ENCODE results near the gene CATSPER3. TPM values are rescaled to one million over a fixed set of nuclear protein-coding genes. Genes with fewer than 3 reads are reported as not detected.

The CATSPER3 gene
- total RNA-seq, 1 experiment from 2014 or later = 0.90 TPM

DNA sequence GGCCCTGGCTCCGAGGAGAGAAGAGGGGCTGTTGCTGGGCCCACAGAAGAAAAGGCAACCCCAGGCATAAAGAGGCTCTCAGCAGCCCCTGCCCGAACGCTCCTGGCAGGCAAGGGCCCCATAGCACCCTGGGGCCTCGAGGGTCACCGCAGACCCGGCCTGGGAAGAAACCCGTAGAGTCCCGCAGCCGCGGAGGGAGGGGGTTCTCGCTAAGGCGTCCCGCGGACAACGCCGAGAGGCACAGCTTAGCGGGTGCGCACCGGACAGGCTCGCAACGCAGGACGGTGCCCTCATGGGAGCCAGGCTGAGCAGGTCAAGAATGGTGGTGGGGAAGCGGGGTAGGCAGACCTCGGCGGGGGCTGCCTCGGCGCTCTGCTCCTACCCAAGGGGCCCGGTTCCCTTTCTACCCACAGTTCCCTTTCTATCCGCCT is 59.6 kb downstream of the CATSPER3 start:
- Histone ChIP-seq H3K9me3 (ENCODE audit: low read depth, low read length, poor library complexity, severe bottlenecking) (no peaks in the 10 kb centered on the region), H3K27ac (ENCODE audit: low read depth, low read length, poor library complexity, severe bottlenecking) (no peak overlapping the region), H3K4me1 (ENCODE audit: insufficient read depth, low read length, poor library complexity, severe bottlenecking) (no peaks in the 10 kb centered on the region), H3K27me3 (replicated peaks; ENCODE audit: insufficient read depth, low read depth, low read length, poor library complexity) (peaks cover 36% of the 10 kb centered on the region), H3K36me3 (ENCODE audit: insufficient read depth, low read length, poor library complexity, severe bottlenecking) (no peaks in the 10 kb centered on the region), H3K4me3 (ENCODE audit: low read depth, low read length, poor library complexity, severe bottlenecking) (no peak overlapping the region)
- ChIA-PET POLR2A (ENCODE audit: low non-redundant PET) (no interaction called here), CTCF (no interaction called here)
- BruUV-seq (replicated peaks) = no TSS peak
- no peak for TF ChIP-seq EZH2 (IDR thresholded peaks at IDR 0.05; ENCODE audit: borderline replicate concordance, low read depth, low read length, poor library complexity, severe bottlenecking)
- DNase-seq (ENCODE audit: low spot score) = no peak
- intact Hi-C loops (cut with micrococcal nuclease; ENCODE audit: unreplicated experiment) = no loop called here

GRCh38 chr5:135027697-135028615 is 60.2 kb downstream of the CATSPER3 start:
- Histone ChIP-seq H3K4me1 (ENCODE audit: insufficient read depth, low read length, poor library complexity, severe bottlenecking) (no peaks in the 10 kb centered on the region), H3K27ac (ENCODE audit: low read depth, low read length, poor library complexity, severe bottlenecking) (no peak overlapping the region), H3K36me3 (ENCODE audit: insufficient read depth, low read length, poor library complexity, severe bottlenecking) (no peaks in the 10 kb centered on the region), H3K9me3 (ENCODE audit: low read depth, low read length, poor library complexity, severe bottlenecking) (no peaks in the 10 kb centered on the region), H3K27me3 (replicated peaks; ENCODE audit: insufficient read depth, low read depth, low read length, poor library complexity) (peaks cover 42% of the 10 kb centered on the region), H3K4me3 (ENCODE audit: low read depth, low read length, poor library complexity, severe bottlenecking) (no peak overlapping the region)
- no peak for DNase-seq (ENCODE audit: low spot score)
- intact Hi-C loops (cut with micrococcal nuclease; ENCODE audit: unreplicated experiment) = no loop called here
- CTCF ChIA-PET = no interaction called here
- POLR2A ChIA-PET (ENCODE audit: low non-redundant PET) = no interaction called here
- no peak for TF ChIP-seq EZH2 (IDR thresholded peaks at IDR 0.05; ENCODE audit: borderline replicate concordance, low read depth, low read length, poor library complexity, severe bottlenecking)
- no peak for TF ChIP-seq CTCF (conservative IDR thresholded peaks at IDR 0.05; ENCODE audit: low read depth, low read length)
- BruUV-seq (replicated peaks) = no TSS peak

DNA sequence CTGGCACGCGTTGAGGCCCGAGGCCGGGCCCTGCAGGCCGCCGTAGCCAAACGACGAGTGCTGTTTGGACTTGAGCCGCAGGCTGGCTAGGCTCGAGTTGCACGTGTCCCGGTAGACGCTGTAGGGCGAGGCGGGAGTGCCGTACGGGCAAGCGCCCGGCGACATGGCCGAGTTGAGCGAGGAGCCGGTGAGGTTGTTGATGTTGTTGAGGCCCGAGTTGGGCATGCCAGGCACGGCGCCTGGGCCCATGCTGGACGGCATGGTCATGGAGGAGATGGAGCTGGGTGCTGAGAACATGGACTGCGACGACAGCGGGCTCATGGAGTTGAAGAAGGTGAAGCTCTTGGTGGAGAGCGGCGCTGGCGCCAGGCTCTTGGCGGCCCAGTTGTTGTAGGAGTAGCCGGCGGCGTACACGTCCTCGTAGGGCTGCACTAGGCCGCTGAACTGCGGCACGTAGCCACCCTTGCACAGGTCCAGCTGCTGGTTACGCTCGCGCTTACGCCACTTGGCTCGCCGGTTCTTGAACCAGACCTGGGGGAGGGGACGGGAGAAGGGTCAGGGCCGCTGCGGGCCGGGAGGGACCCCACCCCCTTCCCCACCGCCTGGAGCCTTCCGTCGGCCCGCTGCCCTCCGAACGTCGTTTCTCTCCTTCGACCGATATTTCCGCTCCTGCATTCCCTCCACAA is 61.2 kb downstream of the CATSPER3 start:
- H3K9me3 ChIP-seq (ENCODE audit: low read depth, low read length, poor library complexity, severe bottlenecking) = no peaks in the 10 kb centered on the region
- H3K4me3 ChIP-seq (ENCODE audit: low read depth, low read length, poor library complexity, severe bottlenecking) = no peak overlapping the region
- no TSS peak for BruUV-seq (replicated peaks)
- TF ChIP-seq CTCF (conservative IDR thresholded peaks at IDR 0.05; ENCODE audit: low read depth, low read length) (no peak), EZH2 (IDR thresholded peaks at IDR 0.05; ENCODE audit: borderline replicate concordance, low read depth, low read length, poor library complexity, severe bottlenecking) (no peak)
- no peaks in the 10 kb centered on the region for H3K36me3 ChIP-seq (ENCODE audit: insufficient read depth, low read length, poor library complexity, severe bottlenecking)
- intact Hi-C loops (cut with micrococcal nuclease; ENCODE audit: unreplicated experiment) = no loop called here
- peaks cover 48% of the 10 kb centered on the region for H3K27me3 ChIP-seq (replicated peaks; ENCODE audit: insufficient read depth, low read depth, low read length, poor library complexity)
- no peak for DNase-seq (ENCODE audit: low spot score)
- ChIA-PET CTCF (no interaction called here), POLR2A (ENCODE audit: low non-redundant PET) (no interaction called here)
- no peak overlapping the region for H3K27ac ChIP-seq (ENCODE audit: low read depth, low read length, poor library complexity, severe bottlenecking)
- no peaks in the 10 kb centered on the region for H3K4me1 ChIP-seq (ENCODE audit: insufficient read depth, low read length, poor library complexity, severe bottlenecking)

Data from A673 (cell line).